SK-N-SH (cell line): ENCODE data around the gene OR2M4. TPM values are rescaled to one million over a fixed set of nuclear protein-coding genes. Genes with fewer than 3 reads are reported as not detected.
"Not testable (repeated sequence)": the region's sequence is repeated elsewhere in the genome, so short reads cannot be mapped to it uniquely, and the experiment has no call there.

ENCODE experiments used
- CTCF ChIA-PET: fragments of 300-600, 350-600 bp; formaldehyde crosslinking; extraction: SDS; loops from one replicate; lab custom pipeline; 2021; lab: Yijun Ruan, JAX
- POLR2A ChIA-PET: fragments of 350-600 bp; sonication (Branson Sonifier 250); formaldehyde crosslinking; extraction: SDS; loops from one replicate; lab custom pipeline; 2020; ENCODE audit warnings: antibody characterized with exemption, inconsistent platforms; lab: Yijun Ruan, JAX
- DNase-seq: peaks from one replicate; pipeline ENCODE4 v3.0.0; 2012
- H2AFZ ChIP-seq: fragments of 200-600 bp; sonication (generic); 2 replicates; pipeline ENCODE4 v1.8.1; 2016; ENCODE audit warnings: antibody characterized with exemption, mild to moderate bottlenecking, low read depth
- H3F3A ChIP-seq: fragments of 200-600 bp; sonication (generic); replicated peaks from 2 replicates; pipeline ENCODE3; 2016; ENCODE audit warnings: antibody characterized with exemption, mild to moderate bottlenecking; ENCODE audit not compliant: insufficient read depth
- H3K27ac ChIP-seq, 2 experiments: fragments of 200-500 bp in 1 of 2; fragments of 200-600 bp in 1 of 2; sonication (Bioruptor generic) in 1 of 2; sonication (generic), shearing (Covaris generic) in 1 of 2; 2 replicates each; pipeline versions ENCODE4 v1.5.1 to v1.6.1; 2014 to 2016; ENCODE audit warnings: low read depth in 2 of 2, inconsistent platforms in 1 of 2, low read length in 1 of 2, mild to moderate bottlenecking in 1 of 2, mixed read lengths in 1 of 2
- H3K27me3 ChIP-seq: fragments of 200-600 bp; sonication (generic), shearing (Covaris generic); 2 replicates; pipeline ENCODE4 v1.6.1; 2016; ENCODE audit warnings: mixed run types; ENCODE audit not compliant: insufficient read depth
- H3K36me3 ChIP-seq, 2 experiments: fragments of 200-500 bp in 1 of 2; fragments of 200-600 bp in 1 of 2; sonication (Bioruptor generic) in 1 of 2; sonication (generic) in 1 of 2; replicated peaks in 1 of 2; 2 replicates each; pipeline versions ENCODE3 to v1.5.1; 2014 to 2016; ENCODE audit warnings: low read length in 1 of 2, mild to moderate bottlenecking in 1 of 2; ENCODE audit not compliant: insufficient read depth in 2 of 2, control insufficient read depth in 1 of 2
- H3K4me1 ChIP-seq, 2 experiments: fragments of 200-500 bp in 1 of 2; fragments of 200-600 bp in 1 of 2; sonication (Bioruptor generic) in 1 of 2; sonication (generic), shearing (Covaris generic) in 1 of 2; 2 replicates each; pipeline versions ENCODE4 v1.5.1 to v1.6.1; 2014 to 2016; ENCODE audit warnings: low read depth in 1 of 2, low read length in 1 of 2, mixed run types in 1 of 2; ENCODE audit not compliant: insufficient read depth in 2 of 2, control insufficient read depth in 1 of 2
- H3K4me2 ChIP-seq: fragments of 200-600 bp; sonication (generic), shearing (Covaris generic); 2 replicates; pipeline ENCODE4 v1.6.1; 2017; ENCODE audit warnings: mixed run types
- H3K4me3 ChIP-seq, 2 experiments: fragments of 200-500 bp in 1 of 2; fragments of 200-600 bp in 1 of 2; sonication (Bioruptor generic) in 1 of 2; sonication (generic), shearing (Covaris generic) in 1 of 2; 2 replicates each; pipeline versions ENCODE4 v1.5.1 to v1.8.1; 2014 to 2016; ENCODE audit warnings: low read depth in 2 of 2, inconsistent platforms in 1 of 2, low read length in 1 of 2, mild to moderate bottlenecking in 1 of 2, mixed read lengths in 1 of 2, moderate library complexity in 1 of 2
- H3K79me2 ChIP-seq: fragments of 200-600 bp; sonication (generic); 2 replicates; pipeline ENCODE4 v1.8.1; 2017; ENCODE audit warnings: mild to moderate bottlenecking; ENCODE audit not compliant: insufficient read depth
- H3K9ac ChIP-seq: fragments of 200-600 bp; sonication (generic); 2 replicates; pipeline ENCODE4 v1.6.1; 2017; ENCODE audit warnings: mixed run types
- H3K9me2 ChIP-seq: fragments of 200-600 bp; sonication (generic); 2 replicates; pipeline ENCODE4 v1.6.1; 2017; ENCODE audit warnings: mixed run types
- H3K9me3 ChIP-seq: fragments of 200-600 bp; sonication (generic); 2 replicates; pipeline ENCODE4 v1.6.1; 2017; ENCODE audit warnings: mixed run types, mild to moderate bottlenecking, moderate library complexity
- H4K20me1 ChIP-seq: fragments of 200-600 bp; sonication (generic); 2 replicates; pipeline ENCODE4 v1.6.1; 2017; ENCODE audit warnings: mild to moderate bottlenecking, mixed run types; ENCODE audit not compliant: insufficient read depth
- ELF1 ChIP-seq: IDR thresholded peaks from 2 replicates; pipeline ENCODE4 v1.4.0; 2012
- EP300 ChIP-seq, 2 experiments: IDR thresholded peaks; 2 replicates each; pipeline versions ENCODE4 v1.4.0 to v1.6.1; 2012; ENCODE audit warnings: borderline replicate concordance in 1 of 2, low read depth in 1 of 2, low read length in 1 of 2
- FOXJ3 ChIP-seq: sonication (generic); formaldehyde crosslinking; IDR thresholded peaks from 2 replicates; pipeline ENCODE4 v1.5.1; 2020; ENCODE audit warnings: mild to moderate bottlenecking, missing genetic modification reagents
- MEF2A ChIP-seq: IDR thresholded peaks from 2 replicates; pipeline ENCODE4 v1.4.0; 2012; ENCODE audit warnings: low read depth, borderline replicate concordance
- NRF1 ChIP-seq: IDR thresholded peaks from 2 replicates; pipeline ENCODE4 v1.6.1; 2012; ENCODE audit warnings: low read depth, mild to moderate bottlenecking, low read length
- PBX3 ChIP-seq: IDR thresholded peaks from 2 replicates; pipeline ENCODE4; 2012
- RAD21 ChIP-seq: IDR thresholded peaks from 2 replicates; pipeline ENCODE4 v1.6.1; 2012; ENCODE audit warnings: mild to moderate bottlenecking, low read length
- REST ChIP-seq: IDR thresholded peaks from 2 replicates; pipeline ENCODE4 v1.6.1; 2012; ENCODE audit warnings: mild to moderate bottlenecking, low read depth, low read length, moderate library complexity
- RXRA ChIP-seq: IDR thresholded peaks from 2 replicates; pipeline ENCODE4 v1.4.0; 2012; ENCODE audit warnings: low read depth, mild to moderate bottlenecking, borderline replicate concordance
- TAF1 ChIP-seq: IDR thresholded peaks from 2 replicates; pipeline ENCODE4 v1.6.1; 2012; ENCODE audit warnings: low read depth, mild to moderate bottlenecking, low read length, moderate library complexity, borderline replicate concordance
- TEAD4 ChIP-seq: IDR thresholded peaks from 2 replicates; pipeline ENCODE4 v1.4.0; 2012; ENCODE audit warnings: mild to moderate bottlenecking, borderline replicate concordance; ENCODE audit not compliant: insufficient read depth
- USF1 ChIP-seq: IDR thresholded peaks from 2 replicates; pipeline ENCODE4 v1.4.0; 2012; ENCODE audit warnings: low read depth, borderline replicate concordance
- USF2 ChIP-seq: fragments of 150-350 bp; IDR thresholded peaks from 2 replicates; pipeline ENCODE4 v1.6.1; 2017; ENCODE audit warnings: antibody characterized with exemption, low read length, low read depth, borderline replicate concordance
- WGBS: methylation state at CpG from one replicate; pipeline ENCODE4 v1.1.6; 2017; ENCODE audit warnings: low lambda C conversion rate; 5-methylcytosine and 5-hydroxymethylcytosine counted together
- polyA plus RNA-seq, 3 experiments: library from polyadenylated mRNA; depleted of rRNA; stranded (reverse); fragments of >200 nt; gene quantifications; 2 replicates each; pipeline ENCODE4 v1.2.3, GENCODE V29; 2012

Gene OR2M4
- polyA plus RNA-seq, 1 of the 3 experiments (the other 2 are of a cell fraction) = not detected

GRCh38 chr1:248273225-248273624 is 42.0 kb downstream of the OR2M4 start:
- H3K27me3 ChIP-seq, H3K9me3 ChIP-seq, H3K36me3 ChIP-seq, H3K4me2 ChIP-seq, H2AFZ ChIP-seq, H3K79me2 ChIP-seq, H3K9me2 ChIP-seq, H3F3A ChIP-seq, DNase-seq, POLR2A ChIA-PET, H3K4me1 ChIP-seq, H3K9ac ChIP-seq, CTCF ChIA-PET, H3K27ac ChIP-seq, H4K20me1 ChIP-seq, H3K4me3 ChIP-seq: not testable (repeated sequence)
- WGBS = 6% methylated on average over 2 of the region's 16 CpGs

GRCh38 chr1:248277876-248278275 is 46.7 kb downstream of the OR2M4 start, which contains the start of gene OR2T33:
TSS of gene OR2T33 (minus strand) at chr1:248277976. CDS start at chr1:248273814, 4,162 bp downstream.
- Histone ChIP-seq H3K4me1 (no peaks in the 10 kb centered on the region), H3K27me3 (no peaks in the 10 kb centered on the region), H3K9ac (no peak within 1 kb of the TSS), H3K9me3 (peaks cover 4% of the 10 kb centered on the region; the same call in 1 of the 2 replicates), H4K20me1 (no peaks in the 10 kb centered on the region), H3K79me2 (no peaks in the 10 kb centered on the region), H3F3A (no peaks in the 10 kb centered on the region), H3K4me3 (no peak within 1 kb of the TSS), H3K9me2 (no peaks in the 10 kb centered on the region), H3K36me3 (no peaks in the 10 kb centered on the region), H2AFZ (no peak within 1 kb of the TSS), H3K27ac (no peak within 1 kb of the TSS), H3K4me2 (no peak within 1 kb of the TSS)
- TF ChIP-seq EP300 (IDR thresholded peaks at IDR 0.05; ENCODE audit: borderline replicate concordance in 1 of 2, low read depth in 1 of 2, low read length in 1 of 2) = no peak
- no peak for TF ChIP-seq FOXJ3
- TF ChIP-seq RAD21 = no peak
- no peak for TF ChIP-seq NRF1
- no peak for TF ChIP-seq ELF1
- TF ChIP-seq TAF1 = no peak
- no peak for TF ChIP-seq TEAD4
- TF ChIP-seq USF2 = no peak
- TF ChIP-seq MEF2A = no peak
- no peak for TF ChIP-seq RXRA
- TF ChIP-seq PBX3 = no peak
- no peak for TF ChIP-seq USF1
- TF ChIP-seq REST = no peak
- no peak for DNase-seq
- ChIA-PET POLR2A (no interaction called here), CTCF (no interaction called here)
- 0% methylated on average over 1 of the region's 1 CpG for WGBS
